Spleen (tissue), 11 donors: Measurements from ENCODE around the gene REXO4. TPM values are rescaled to one million over a fixed set of nuclear protein-coding genes. Genes with fewer than 3 reads are reported as not detected.

Experiments
- DNase-seq: peaks from one replicate; pipeline ENCODE4 v3.0.0-alpha.2; 2020
- H3K27ac ChIP-seq, 8 donors: fragments of 200-600 bp; sonication (generic) in 7 of 8; 1 replicate in 4 of 8; 2 replicates in 4 of 8; pipeline versions ENCODE4 v1.5.0 to v1.8.0; 2016 to 2021; ENCODE audit warnings: inconsistent platforms in 4 of 8, mild to moderate bottlenecking in 4 of 8, moderate library complexity in 1 of 8
- H3K27me3 ChIP-seq, 7 donors: fragments of 200-600 bp; sonication (generic) in 6 of 7; replicated peaks in 1 of 7; 1 replicate in 4 of 7; 2 replicates in 3 of 7; pipeline versions ENCODE4 v1.5.0 to v1.8.0; 2016 to 2021; ENCODE audit warnings: inconsistent platforms in 3 of 7, mild to moderate bottlenecking in 1 of 7
- H3K36me3 ChIP-seq, 6 donors: fragments of 200-600 bp; sonication (generic) in 5 of 6; 1 replicate in 4 of 6; 2 replicates in 2 of 6; pipeline versions ENCODE4 v1.5.0 to v1.8.0; 2016 to 2021; ENCODE audit warnings: inconsistent platforms in 2 of 6
- H3K4me1 ChIP-seq, 6 donors: fragments of 200-600 bp; sonication (generic) in 5 of 6; 1 replicate in 3 of 6; 2 replicates in 3 of 6; pipeline versions ENCODE4 v1.5.0 to v1.8.0; 2016 to 2021; ENCODE audit warnings: inconsistent platforms in 3 of 6
- H3K4me3 ChIP-seq, 8 donors: fragments of 200-600 bp; sonication (generic) in 7 of 8; 1 replicate in 4 of 8; 2 replicates in 4 of 8; pipeline versions ENCODE4 v1.5.0 to v1.8.0; 2016 to 2021; ENCODE audit warnings: inconsistent platforms in 4 of 8, mild to moderate bottlenecking in 4 of 8, moderate library complexity in 2 of 8
- H3K9me3 ChIP-seq, 8 donors: fragments of 200-600 bp; sonication (generic) in 7 of 8; 1 replicate in 4 of 8; 2 replicates in 4 of 8; pipeline versions ENCODE4 v1.5.0 to v1.8.0; 2016 to 2021; ENCODE audit warnings: inconsistent platforms in 4 of 8
- POLR2A ChIP-seq, 3 donors: fragments of 450-650 bp; IDR thresholded peaks; one replicate each; pipeline ENCODE4 v1.5.1; 2017; ENCODE audit warnings: antibody characterized with exemption in 3 of 3, mild to moderate bottlenecking in 1 of 3
- POLR2AphosphoS5 ChIP-seq, 3 donors: sonication (generic); formaldehyde crosslinking; IDR thresholded peaks; one replicate each; pipeline ENCODE4 v1.5.1; 2017; ENCODE audit warnings: antibody characterized with exemption in 3 of 3
- WGBS, 5 donors: extraction: QIAGEN DNeasy Blood & Tissue Kit in 3 of 5; methylation state at CpG; one replicate each; pipeline versions ENCODE4 v1.1.5 to v1.1.7; 2013 to 2018; 5-methylcytosine and 5-hydroxymethylcytosine counted together
- intact Hi-C: fragments of 100-400 bp; cut with DNase I; formaldehyde crosslinking; loops from one replicate; pipeline ENCODE4 v1.15.0; 2023; ENCODE audit warnings: low total_unique reads
- polyA plus RNA-seq, 3 donors: library from polyadenylated mRNA; stranded (reverse); fragments of 200-250 nt; gene quantifications; one replicate each; pipeline ENCODE4 v1.2.1, GENCODE V29; 2013
- total RNA-seq, 7 donors: library from RNA; depleted of rRNA in 3 of 7; stranded (reverse); fragments of >200 nt in 3 of 7; fragmentation: NEBNext Ultra II Directional in 4 of 7; extraction: Animal tissue kit (Norgen Biotek cat#: 25700) in 4 of 7; gene quantifications; one replicate each; pipeline versions ENCODE4 v1.1.0 to v1.2.1, GENCODE V29; 2016 to 2021
- TF ChIP-seq, protein P1 (sequence below), 11 experiments: fragments of 200-600 bp in 7 of 11; fragments of 450-650 bp in 4 of 11; sonication (generic) in 4 of 11; IDR thresholded peaks in 8 of 11; conservative IDR thresholded peaks in 3 of 11; 1 replicate in 7 of 11; 2 replicates in 4 of 11; pipeline versions ENCODE4 v1.4.0 to v1.8.0; 2016 to 2021; ENCODE audit warnings: antibody characterized with exemption in 11 of 11, inconsistent platforms in 4 of 11, mild to moderate bottlenecking in 1 of 11
- donor health status: healthy with polysubstance abuse.
- donor health status: DM: no; HTN: no; CAD: no; lungs with moderate emphysema.
- donor health status: DM: no; HTN: no; CAD: no.
- donor health status: Bipolar disorder and iron deficiency.
- donor health status: healthy.
- donor health status: DM: no; HTN: no; CAD: no.
- donor health status: DM: yes; HTN: yes; CAD: no.

REXO4 gene
- total and polyA plus RNA-seq, 10 donors: 20.0 to 25.8 (median 22.6) TPM

- TF ChIP-seq POLR2A (IDR thresholded peaks at IDR 0.05) (no peak), POLR2AphosphoS5 (IDR thresholded peaks at IDR 0.05) (no peak)
- TF ChIP-seq, protein P1, sequence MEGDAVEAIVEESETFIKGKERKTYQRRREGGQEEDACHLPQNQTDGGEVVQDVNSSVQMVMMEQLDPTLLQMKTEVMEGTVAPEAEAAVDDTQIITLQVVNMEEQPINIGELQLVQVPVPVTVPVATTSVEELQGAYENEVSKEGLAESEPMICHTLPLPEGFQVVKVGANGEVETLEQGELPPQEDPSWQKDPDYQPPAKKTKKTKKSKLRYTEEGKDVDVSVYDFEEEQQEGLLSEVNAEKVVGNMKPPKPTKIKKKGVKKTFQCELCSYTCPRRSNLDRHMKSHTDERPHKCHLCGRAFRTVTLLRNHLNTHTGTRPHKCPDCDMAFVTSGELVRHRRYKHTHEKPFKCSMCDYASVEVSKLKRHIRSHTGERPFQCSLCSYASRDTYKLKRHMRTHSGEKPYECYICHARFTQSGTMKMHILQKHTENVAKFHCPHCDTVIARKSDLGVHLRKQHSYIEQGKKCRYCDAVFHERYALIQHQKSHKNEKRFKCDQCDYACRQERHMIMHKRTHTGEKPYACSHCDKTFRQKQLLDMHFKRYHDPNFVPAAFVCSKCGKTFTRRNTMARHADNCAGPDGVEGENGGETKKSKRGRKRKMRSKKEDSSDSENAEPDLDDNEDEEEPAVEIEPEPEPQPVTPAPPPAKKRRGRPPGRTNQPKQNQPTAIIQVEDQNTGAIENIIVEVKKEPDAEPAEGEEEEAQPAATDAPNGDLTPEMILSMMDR (IDR thresholded peaks at IDR 0.05 in 8 of 11, conservative IDR thresholded peaks at IDR 0.05 in 3 of 11): no peak
- Histone ChIP-seq H3K36me3 (no peaks in the 10 kb centered on the region), H3K4me1 (peaks cover 0 to 8% (median 0%) of the 10 kb centered on the region in 6 donors), H3K4me3 (no peak overlapping the region), H3K27me3 (peaks cover 0 to 29% (median 0%) of the 10 kb centered on the region in 7 donors), H3K9me3 (no peaks in the 10 kb centered on the region), H3K27ac (no peak overlapping the region)
- WGBS, 5 donors: 96 to 98% (median 97%) methylated on average over 11 to 12 of the region's 12 CpGs
- intact Hi-C loops: no loop called here
- DNase-seq: no peak
Measured at GRCh38 chr9:133389025-133389557, 28.7 kb downstream of the REXO4 start.

- DNase-seq: no peak
- 82 to 95% (median 91%) methylated on average over 9 of the region's 9 CpGs for WGBS, 5 donors
- H3K27me3 ChIP-seq: peaks cover 0 to 19% (median 0%) of the 10 kb centered on the region in 7 donors
- no peak for TF ChIP-seq POLR2A (IDR thresholded peaks at IDR 0.05)
- TF ChIP-seq POLR2AphosphoS5 (IDR thresholded peaks at IDR 0.05): no peak
- TF ChIP-seq, protein P1 (IDR thresholded peaks at IDR 0.05 in 8 of 11, conservative IDR thresholded peaks at IDR 0.05 in 3 of 11): no peak
- no peaks in the 10 kb centered on the region for H3K36me3 ChIP-seq
- intact Hi-C loops: no loop called here
- H3K9me3 ChIP-seq: no peaks in the 10 kb centered on the region
- H3K27ac ChIP-seq: no peak overlapping the region
- no peak overlapping the region for H3K4me3 ChIP-seq
- H3K4me1 ChIP-seq: peaks cover 0 to 8% (median 0%) of the 10 kb centered on the region in 6 donors
Measured at GRCh38 chr9:133387680-133388079, 30.1 kb downstream of the REXO4 start.

GRCh38 chr9:133386338-133386737, 31.5 kb downstream of the REXO4 start:
- H3K9me3 ChIP-seq: no peaks in the 10 kb centered on the region
- no peak for DNase-seq
- peaks cover 0 to 13% (median 0%) of the 10 kb centered on the region in 7 donors for H3K27me3 ChIP-seq
- WGBS, 5 donors: 70 to 82% (median 74%) methylated on average over 4 to 13 of the region's 13 CpGs
- H3K4me3 ChIP-seq: no peak overlapping the region
- no peaks in the 10 kb centered on the region for H3K36me3 ChIP-seq
- intact Hi-C loops: no loop called here
- H3K27ac ChIP-seq: no peak overlapping the region
- H3K4me1 ChIP-seq: peaks cover 0 to 8% (median 0%) of the 10 kb centered on the region in 6 donors
- TF ChIP-seq, protein P1 (IDR thresholded peaks at IDR 0.05 in 8 of 11, conservative IDR thresholded peaks at IDR 0.05 in 3 of 11): no peak
- peak in 1 of 3 donors; percentile 22 for TF ChIP-seq POLR2AphosphoS5 (IDR thresholded peaks at IDR 0.05)

- DNase-seq: no peak
- intact Hi-C loops: no loop called here
- H3K9me3 ChIP-seq: no peaks in the 10 kb centered on the region
- no peak overlapping the region for H3K4me3 ChIP-seq
- H3K27me3 ChIP-seq: peaks cover 0 to 6% (median 0%) of the 10 kb centered on the region in 7 donors
- H3K4me1 ChIP-seq: peaks cover 0 to 8% (median 0%) of the 10 kb centered on the region in 6 donors
- 78 to 93% (median 90%) methylated on average over 3 to 14 of the region's 14 CpGs for WGBS, 5 donors
- H3K36me3 ChIP-seq: no peaks in the 10 kb centered on the region
- H3K27ac ChIP-seq: no peak overlapping the region
- TF ChIP-seq POLR2AphosphoS5 (IDR thresholded peaks at IDR 0.05) (no peak), POLR2A (IDR thresholded peaks at IDR 0.05) (no peak)
- TF ChIP-seq, protein P1 (IDR thresholded peaks at IDR 0.05 in 8 of 11, conservative IDR thresholded peaks at IDR 0.05 in 3 of 11): no peak
Measured at GRCh38 chr9:133385452-133385851, 32.4 kb downstream of the REXO4 start.
